A673 (cell line): ENCODE data around the gene RBFOX2. TPM values are rescaled to one million over a fixed set of nuclear protein-coding genes. Genes with fewer than 3 reads are reported as not detected.

Source experiments
- BruUV-seq: library from RNA; stranded (reverse); fragments of 400-500 nt; replicated peaks from 2 replicates; lab custom pipeline; 2021; lab: Mats Ljungman, UMichigan
- CTCF ChIA-PET: fragments of 300-600 bp; sonication (Branson Sonifier 250); formaldehyde crosslinking; loops from one replicate; lab custom pipeline; 2022; ENCODE audit warnings: antibody characterized with exemption; lab: Charles Lee
- POLR2A ChIA-PET: fragments of 300-600 bp; sonication (Branson Sonifier 250); formaldehyde crosslinking; loops from one replicate; lab custom pipeline; 2022; ENCODE audit warnings: antibody characterized with exemption; ENCODE audit not compliant: low non-redundant PET; lab: Charles Lee
- DNase-seq: peaks from one replicate; pipeline ENCODE4 v3.0.0-alpha.2; 2015; ENCODE audit warnings: low spot score
- H3K27ac ChIP-seq: fragments of 200-600 bp; sonication (generic); 2 replicates; pipeline ENCODE4 v1.5.1; 2016; ENCODE audit warnings: mixed run types, low read depth, mild to moderate bottlenecking, mixed read lengths, antibody characterized with exemption, low read length; ENCODE audit not compliant: poor library complexity, severe bottlenecking
- H3K27me3 ChIP-seq: fragments of 200-600 bp; sonication (generic); replicated peaks from 2 replicates; pipeline ENCODE4 v1.6.1; 2017; ENCODE audit warnings: mixed run types, low read depth, mild to moderate bottlenecking, mixed read lengths, antibody characterized with exemption, low read length; ENCODE audit not compliant: insufficient read depth, poor library complexity
- H3K36me3 ChIP-seq: fragments of 200-600 bp; sonication (generic); 2 replicates; pipeline ENCODE4 v1.6.1; 2016; ENCODE audit warnings: mixed run types, mild to moderate bottlenecking, mixed read lengths, antibody characterized with exemption, low read length; ENCODE audit not compliant: insufficient read depth, poor library complexity, severe bottlenecking
- H3K4me1 ChIP-seq: fragments of 200-600 bp; sonication (generic); 2 replicates; pipeline ENCODE4 v1.6.1; 2017; ENCODE audit warnings: mixed run types, mild to moderate bottlenecking, mixed read lengths, antibody characterized with exemption, low read length; ENCODE audit not compliant: insufficient read depth, poor library complexity, severe bottlenecking
- H3K4me3 ChIP-seq: fragments of 200-600 bp; sonication (generic); 2 replicates; pipeline ENCODE4 v1.5.1; 2016; ENCODE audit warnings: low read depth, mixed run types, mild to moderate bottlenecking, mixed read lengths, low read length; ENCODE audit not compliant: poor library complexity, severe bottlenecking
- H3K9me3 ChIP-seq: fragments of 200-600 bp; sonication (generic); 2 replicates; pipeline ENCODE4 v1.6.1; 2016; ENCODE audit warnings: mixed run types, low read depth, mild to moderate bottlenecking, mixed read lengths, antibody characterized with exemption, low read length; ENCODE audit not compliant: poor library complexity, severe bottlenecking
- EZH2 ChIP-seq: fragments of 200-600 bp; sonication (generic); IDR thresholded peaks from 2 replicates; pipeline ENCODE4 v1.6.1; 2017; ENCODE audit warnings: borderline replicate concordance, low read depth, mild to moderate bottlenecking, mixed read lengths, antibody characterized with exemption, low read length; ENCODE audit not compliant: poor library complexity, severe bottlenecking
- intact Hi-C: fragments of 100-400 bp; cut with micrococcal nuclease; formaldehyde crosslinking; loops from one replicate; pipeline ENCODE4 v1.10.0; 2022; ENCODE audit not compliant: unreplicated experiment
- total RNA-seq: library from RNA; stranded (reverse); gene quantifications from 2 replicates; pipeline ENCODE4 v1.2.3, GENCODE V29; 2021
- TF ChIP-seq, protein P1 (sequence below): fragments of 300-800, 200-600 bp; sonication (generic); conservative IDR thresholded peaks from 2 replicates; pipeline ENCODE4 v1.5.1; 2017; ENCODE audit warnings: low read depth, mild to moderate bottlenecking, antibody characterized with exemption, low read length, moderate library complexity, mixed read lengths

Gene RBFOX2
- total RNA-seq, 1 experiment from 2014 or later = 142 TPM

DNA sequence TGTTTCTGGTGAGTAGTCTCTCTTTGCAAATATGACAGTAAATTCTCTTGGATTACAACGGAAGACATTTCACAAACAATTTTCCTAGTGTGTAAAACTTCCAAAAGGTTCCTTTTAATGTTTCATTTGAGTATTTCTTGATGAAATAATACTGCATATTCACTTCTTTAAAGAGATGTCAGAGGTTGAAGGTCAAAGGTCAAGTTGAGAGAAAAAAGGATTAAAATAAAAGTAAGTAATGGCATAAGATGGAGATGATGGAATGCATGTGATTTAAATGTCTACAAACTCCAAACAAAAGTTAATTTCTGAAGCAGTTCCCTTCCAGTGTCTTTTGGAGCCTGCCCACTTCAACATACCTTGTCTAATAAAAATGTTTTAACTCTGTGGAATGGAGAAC is 270.2 kb downstream of the RBFOX2 start:
- Histone ChIP-seq H3K4me3 (no peak overlapping the region), H3K27ac (no peak overlapping the region), H3K4me1 (peaks cover 2% of the 10 kb centered on the region), H3K27me3 (no peaks in the 10 kb centered on the region), H3K9me3 (no peaks in the 10 kb centered on the region), H3K36me3 (peaks cover 43% of the 10 kb centered on the region)
- BruUV-seq = no TSS peak
- no peak for DNase-seq
- TF ChIP-seq, protein P1, sequence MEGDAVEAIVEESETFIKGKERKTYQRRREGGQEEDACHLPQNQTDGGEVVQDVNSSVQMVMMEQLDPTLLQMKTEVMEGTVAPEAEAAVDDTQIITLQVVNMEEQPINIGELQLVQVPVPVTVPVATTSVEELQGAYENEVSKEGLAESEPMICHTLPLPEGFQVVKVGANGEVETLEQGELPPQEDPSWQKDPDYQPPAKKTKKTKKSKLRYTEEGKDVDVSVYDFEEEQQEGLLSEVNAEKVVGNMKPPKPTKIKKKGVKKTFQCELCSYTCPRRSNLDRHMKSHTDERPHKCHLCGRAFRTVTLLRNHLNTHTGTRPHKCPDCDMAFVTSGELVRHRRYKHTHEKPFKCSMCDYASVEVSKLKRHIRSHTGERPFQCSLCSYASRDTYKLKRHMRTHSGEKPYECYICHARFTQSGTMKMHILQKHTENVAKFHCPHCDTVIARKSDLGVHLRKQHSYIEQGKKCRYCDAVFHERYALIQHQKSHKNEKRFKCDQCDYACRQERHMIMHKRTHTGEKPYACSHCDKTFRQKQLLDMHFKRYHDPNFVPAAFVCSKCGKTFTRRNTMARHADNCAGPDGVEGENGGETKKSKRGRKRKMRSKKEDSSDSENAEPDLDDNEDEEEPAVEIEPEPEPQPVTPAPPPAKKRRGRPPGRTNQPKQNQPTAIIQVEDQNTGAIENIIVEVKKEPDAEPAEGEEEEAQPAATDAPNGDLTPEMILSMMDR = no peak
- no peak for TF ChIP-seq EZH2
- ChIA-PET POLR2A (no interaction called here), CTCF (no interaction called here)
- intact Hi-C loops = no loop called here

DNA sequence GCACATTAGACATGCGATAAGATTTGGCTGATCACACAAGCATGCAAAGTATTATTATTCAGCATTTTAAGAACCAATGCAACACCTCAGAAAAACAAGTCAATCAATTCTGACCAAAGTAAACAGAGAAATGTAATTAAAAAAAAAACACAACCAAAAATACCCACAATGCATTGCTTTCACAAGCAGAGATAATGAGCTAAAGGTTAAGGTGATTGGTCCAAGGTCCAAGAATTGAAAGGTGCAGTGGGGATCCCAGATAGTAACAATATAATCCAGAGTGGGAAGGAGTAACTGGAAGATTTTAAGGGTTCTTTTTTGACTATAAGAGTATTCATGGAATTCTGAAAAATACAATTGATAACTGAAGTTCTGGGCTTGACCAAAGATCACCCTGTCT is 271.9 kb downstream of the RBFOX2 start:
- H3K4me1 ChIP-seq = peaks cover 6% of the 10 kb centered on the region
- intact Hi-C loops = no loop called here
- no peak overlapping the region for H3K27ac ChIP-seq
- POLR2A ChIA-PET = no interaction called here
- TF ChIP-seq, protein P1 = no peak
- no peak for TF ChIP-seq EZH2
- no TSS peak for BruUV-seq
- no peaks in the 10 kb centered on the region for H3K9me3 ChIP-seq
- H3K4me3 ChIP-seq = no peak overlapping the region
- no peak for DNase-seq
- H3K36me3 ChIP-seq = peaks cover 43% of the 10 kb centered on the region
- CTCF ChIA-PET = no interaction called here
- no peaks in the 10 kb centered on the region for H3K27me3 ChIP-seq

DNA sequence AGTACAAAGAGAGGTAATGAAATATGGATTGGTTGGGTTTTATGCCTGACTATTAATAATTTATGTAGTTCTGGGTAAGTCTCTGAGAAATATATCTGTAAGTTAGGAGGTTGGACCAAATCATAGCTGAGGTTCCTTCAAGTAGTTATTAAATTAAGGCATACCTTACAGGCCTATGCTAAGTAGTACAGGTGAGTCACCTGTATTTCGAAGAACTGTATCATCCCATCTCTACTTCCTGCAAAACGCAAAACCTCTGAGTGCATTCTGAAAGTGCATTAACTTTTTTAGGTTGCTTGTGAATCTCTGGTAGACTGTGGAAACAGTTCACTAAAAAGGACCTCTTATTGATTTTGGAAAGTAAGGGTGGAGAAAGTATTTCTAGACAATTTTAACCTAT is 273.9 kb downstream of the RBFOX2 start:
- no peak for DNase-seq
- peaks cover 26% of the 10 kb centered on the region for H3K36me3 ChIP-seq
- TF ChIP-seq, protein P1 = no peak
- TF ChIP-seq EZH2 = no peak
- no peak overlapping the region for H3K4me3 ChIP-seq
- BruUV-seq = no TSS peak
- intact Hi-C loops = no loop called here
- H3K9me3 ChIP-seq = no peaks in the 10 kb centered on the region
- no peaks in the 10 kb centered on the region for H3K27me3 ChIP-seq
- ChIA-PET POLR2A (no interaction called here), CTCF (no interaction called here)
- peaks cover 22% of the 10 kb centered on the region for H3K4me1 ChIP-seq
- no peak overlapping the region for H3K27ac ChIP-seq
